Measurements from ENCODE around the gene EPHA2.
"Not testable (repeated sequence)": the region's sequence is repeated elsewhere in the genome, so short reads cannot be mapped to it uniquely, and the experiment has no call there.

Gene EPHA2

GRCh38 chr1:16155537-16156410 is at the start of gene EPHA2:
Gene EPHA2, minus strand, starts transcription at chr1:16156069. Its CDS starts 137 bp downstream, at chr1:16155932.
- H3K27ac Mint-ChIP-seq = no peak within 1 kb of the TSS

GRCh38 chr1:16205334-16205671 is 49.4 kb upstream of the EPHA2 start:
- Mint-ChIP-seq H3K27me3 (ENCODE audit: low read depth) (no peaks in the 10 kb centered on the region), H3K9me3 (no peaks in the 10 kb centered on the region), H3K4me1 (ENCODE audit: low read depth) (peaks cover 2% of the 10 kb centered on the region), H3K36me3 (ENCODE audit: low read depth) (peaks cover 7% of the 10 kb centered on the region), H3K27ac (no peak overlapping the region), H3K4me3 (no peak overlapping the region)

More at GRCh38 chr1:16155537-16156410, at the start of gene EPHA2:
- H3K27me3 Mint-ChIP-seq (ENCODE audit: low read depth) = peaks cover 57% of the 10 kb centered on the region
- no peak within 1 kb of the TSS for H3K4me3 Mint-ChIP-seq
- H3K4me1 Mint-ChIP-seq (ENCODE audit: low read depth) = peaks cover 14% of the 10 kb centered on the region
- no peaks in the 10 kb centered on the region for H3K36me3 Mint-ChIP-seq (ENCODE audit: low read depth)
- no peaks in the 10 kb centered on the region for H3K9me3 Mint-ChIP-seq

GRCh38 chr1:16204634-16205333 is 48.9 kb upstream of the EPHA2 start:
- peaks cover 3% of the 10 kb centered on the region for H3K4me1 Mint-ChIP-seq (ENCODE audit: low read depth)
- no peaks in the 10 kb centered on the region for H3K27me3 Mint-ChIP-seq (ENCODE audit: low read depth)
- H3K27ac Mint-ChIP-seq = no peak overlapping the region
- peak overlapping the region; percentile 50 for H3K4me3 Mint-ChIP-seq
- H3K9me3 Mint-ChIP-seq = no peaks in the 10 kb centered on the region
- H3K36me3 Mint-ChIP-seq (ENCODE audit: low read depth) = peaks cover 7% of the 10 kb centered on the region

- H3K27ac Mint-ChIP-seq = no peak overlapping the region
- no peaks in the 10 kb centered on the region for H3K27me3 Mint-ChIP-seq (ENCODE audit: low read depth)
- peaks cover 7% of the 10 kb centered on the region for H3K4me1 Mint-ChIP-seq (ENCODE audit: low read depth)
- H3K9me3 Mint-ChIP-seq = no peaks in the 10 kb centered on the region
- H3K36me3 Mint-ChIP-seq (ENCODE audit: low read depth) = peaks cover 7% of the 10 kb centered on the region
- no peak overlapping the region for H3K4me3 Mint-ChIP-seq
These were observed 48.3 kb upstream of the EPHA2 start for GRCh38 chr1:16204216-16204615.

- H3K4me3 Mint-ChIP-seq = no peak overlapping the region
- peaks cover 11% of the 10 kb centered on the region for H3K36me3 Mint-ChIP-seq (ENCODE audit: low read depth)
- no peaks in the 10 kb centered on the region for H3K27me3 Mint-ChIP-seq (ENCODE audit: low read depth)
- no peaks in the 10 kb centered on the region for H3K9me3 Mint-ChIP-seq
- H3K27ac Mint-ChIP-seq = no peak overlapping the region
- peaks cover 12% of the 10 kb centered on the region for H3K4me1 Mint-ChIP-seq (ENCODE audit: low read depth)
These were observed 47.7 kb upstream of the EPHA2 start for GRCh38 chr1:16203550-16203949.

- Mint-ChIP-seq H3K27me3 (ENCODE audit: low read depth) (no peaks in the 10 kb centered on the region), H3K36me3 (ENCODE audit: low read depth) (peaks cover 12% of the 10 kb centered on the region), H3K9me3 (no peaks in the 10 kb centered on the region), H3K4me1 (ENCODE audit: low read depth) (peaks cover 15% of the 10 kb centered on the region), H3K4me3 (no peak overlapping the region), H3K27ac (no peak overlapping the region)
These were observed 46.7 kb upstream of the EPHA2 start for GRCh38 chr1:16202281-16203210.

- Mint-ChIP-seq H3K4me1 (ENCODE audit: low read depth) (peaks cover 16% of the 10 kb centered on the region), H3K27ac (no peak overlapping the region), H3K9me3 (no peaks in the 10 kb centered on the region), H3K4me3 (no peak overlapping the region), H3K36me3 (ENCODE audit: low read depth) (peaks cover 12% of the 10 kb centered on the region), H3K27me3 (ENCODE audit: low read depth) (no peaks in the 10 kb centered on the region)
These were observed 43.8 kb upstream of the EPHA2 start for GRCh38 chr1:16199700-16200099.

GRCh38 chr1:16199157-16199501 is 43.3 kb upstream of the EPHA2 start:
- peaks cover 16% of the 10 kb centered on the region for H3K4me1 Mint-ChIP-seq (ENCODE audit: low read depth)
- peak overlapping the region; percentile 43 for H3K27ac Mint-ChIP-seq
- no peaks in the 10 kb centered on the region for H3K9me3 Mint-ChIP-seq
- peaks cover 9% of the 10 kb centered on the region for H3K36me3 Mint-ChIP-seq (ENCODE audit: low read depth)
- no peak overlapping the region for H3K4me3 Mint-ChIP-seq
- no peaks in the 10 kb centered on the region for H3K27me3 Mint-ChIP-seq (ENCODE audit: low read depth)

GRCh38 chr1:16198444-16199156 is 42.7 kb upstream of the EPHA2 start:
- no peaks in the 10 kb centered on the region for H3K27me3 Mint-ChIP-seq (ENCODE audit: low read depth)
- H3K4me1 Mint-ChIP-seq (ENCODE audit: low read depth) = peaks cover 16% of the 10 kb centered on the region
- peaks cover 7% of the 10 kb centered on the region for H3K36me3 Mint-ChIP-seq (ENCODE audit: low read depth)
- H3K4me3 Mint-ChIP-seq = no peak overlapping the region
- H3K27ac Mint-ChIP-seq = peak overlapping the region; percentile 43
- H3K9me3 Mint-ChIP-seq = no peaks in the 10 kb centered on the region

- Mint-ChIP-seq H3K27ac (no peak overlapping the region), H3K4me3 (no peak overlapping the region), H3K27me3 (ENCODE audit: low read depth) (no peaks in the 10 kb centered on the region), H3K4me1 (ENCODE audit: low read depth) (peaks cover 16% of the 10 kb centered on the region), H3K36me3 (ENCODE audit: low read depth) (peaks cover 5% of the 10 kb centered on the region), H3K9me3 (no peaks in the 10 kb centered on the region)
These were observed 41.0 kb upstream of the EPHA2 start for GRCh38 chr1:16196874-16197273.

- not testable (repeated sequence) for H3K27ac Mint-ChIP-seq; H3K27me3 Mint-ChIP-seq (ENCODE audit: low read depth); H3K4me3 Mint-ChIP-seq; H3K36me3 Mint-ChIP-seq (ENCODE audit: low read depth); H3K9me3 Mint-ChIP-seq
- peaks cover 16% of the 10 kb centered on the region for H3K4me1 Mint-ChIP-seq (ENCODE audit: low read depth)
These were observed 40.3 kb upstream of the EPHA2 start for GRCh38 chr1:16196139-16196538.

GRCh38 chr1:16195518-16195905 is 39.6 kb upstream of the EPHA2 start:
- peaks cover 5% of the 10 kb centered on the region for H3K27me3 Mint-ChIP-seq (ENCODE audit: low read depth)
- no peak overlapping the region for H3K27ac Mint-ChIP-seq
- H3K36me3 Mint-ChIP-seq (ENCODE audit: low read depth) = peaks cover 5% of the 10 kb centered on the region
- no peaks in the 10 kb centered on the region for H3K9me3 Mint-ChIP-seq
- H3K4me3 Mint-ChIP-seq = no peak overlapping the region
- H3K4me1 Mint-ChIP-seq (ENCODE audit: low read depth) = peaks cover 18% of the 10 kb centered on the region

GRCh38 chr1:16191916-16192546 is 36.2 kb upstream of the EPHA2 start:
- H3K4me1 Mint-ChIP-seq (ENCODE audit: low read depth) = peaks cover 6% of the 10 kb centered on the region
- no peak overlapping the region for H3K4me3 Mint-ChIP-seq
- no peaks in the 10 kb centered on the region for H3K9me3 Mint-ChIP-seq
- H3K27me3 Mint-ChIP-seq (ENCODE audit: low read depth) = peaks cover 14% of the 10 kb centered on the region
- no peaks in the 10 kb centered on the region for H3K36me3 Mint-ChIP-seq (ENCODE audit: low read depth)
- no peak overlapping the region for H3K27ac Mint-ChIP-seq
